H1 (cell line): Measurements from ENCODE around the gene SCAMP4. TPM values are rescaled to one million over a fixed set of nuclear protein-coding genes. Genes with fewer than 3 reads are reported as not detected.

ENCODE experiments used
- CTCF ChIA-PET: fragments of 300-600 bp; sonication (Branson Sonifier 250); formaldehyde crosslinking; loops from one replicate; lab custom pipeline; 2021; ENCODE audit not compliant: partially characterized antibody; lab: Charles Lee
- POLR2A ChIA-PET: fragments of 300-600 bp; sonication (Branson Sonifier 250); formaldehyde crosslinking; loops from one replicate; lab custom pipeline; 2021; ENCODE audit warnings: inconsistent platforms; ENCODE audit not compliant: partially characterized antibody; lab: Charles Lee
- DNase-seq, 2 experiments: peaks; one replicate each; pipeline versions ENCODE4 v3.0.0 to v3.0.0-alpha.2; 2010 to 2022; ENCODE audit warnings: low spot score in 2 of 2, low read depth in 1 of 2, mixed read lengths in 1 of 2
- FAIRE-seq: peaks from 2 replicates; lab custom pipeline; 2011; peaks lifted over from hg19 to GRCh38; lab: Jason Lieb, UNC
- H2AFZ ChIP-seq: 2 replicates; pipeline ENCODE4 v1.8.1; 2012; ENCODE audit warnings: low read length, inconsistent platforms
- H2AK5ac ChIP-seq: 2 replicates; pipeline ENCODE4 v1.6.1; 2013; ENCODE audit warnings: low read depth, low read length
- H2BK120ac ChIP-seq: replicated peaks from 2 replicates; pipeline ENCODE3; 2013; ENCODE audit warnings: low read depth, low read length, inconsistent platforms
- H2BK12ac ChIP-seq: 2 replicates; pipeline ENCODE4 v1.6.1; 2013; ENCODE audit warnings: low read depth, low read length
- H2BK15ac ChIP-seq: 2 replicates; pipeline ENCODE4 v1.6.1; 2013; ENCODE audit warnings: low read length
- H2BK20ac ChIP-seq: 2 replicates; pipeline ENCODE4 v1.6.1; 2013; ENCODE audit warnings: low read length
- H2BK5ac ChIP-seq: 2 replicates; pipeline ENCODE4 v1.6.1; 2013; ENCODE audit warnings: low read depth, low read length
- H3K14ac ChIP-seq: 2 replicates; pipeline ENCODE4 v1.6.1; 2013; ENCODE audit warnings: inconsistent platforms; ENCODE audit not compliant: insufficient read length
- H3K18ac ChIP-seq: 2 replicates; pipeline ENCODE4 v1.6.1; 2013; ENCODE audit warnings: low read length; ENCODE audit errors: extremely low read depth
- H3K23ac ChIP-seq: 2 replicates; pipeline ENCODE4 v1.6.1; 2013; ENCODE audit warnings: inconsistent platforms; ENCODE audit not compliant: insufficient read length
- H3K23me2 ChIP-seq: 2 replicates; pipeline ENCODE4 v1.6.1; 2013; ENCODE audit warnings: low read depth, low read length
- H3K27ac ChIP-seq: 2 replicates; pipeline ENCODE4 v1.6.1; 2011; ENCODE audit warnings: low read depth, low read length, inconsistent platforms
- H3K27me3 ChIP-seq, 4 experiments: replicated peaks in 1 of 4; 1 replicate in 1 of 4; 2 replicates in 3 of 4; pipeline versions ENCODE4 v1.6.1 to v1.8.1; 2011 to 2013; ENCODE audit warnings: low read length in 3 of 4, mild to moderate bottlenecking in 3 of 4, inconsistent platforms in 2 of 4, mixed read lengths in 2 of 4, moderate library complexity in 1 of 4; ENCODE audit not compliant: control insufficient read depth in 3 of 4, insufficient read depth in 3 of 4; ENCODE audit errors: extremely low read depth in 1 of 4
- H3K36me3 ChIP-seq, 4 experiments: 2 replicates each; pipeline versions ENCODE4 v1.6.1 to v1.8.1; 2011 to 2013; ENCODE audit warnings: mild to moderate bottlenecking in 4 of 4, low read length in 3 of 4, moderate library complexity in 2 of 4, control low read depth in 1 of 4, inconsistent platforms in 1 of 4; ENCODE audit not compliant: insufficient read depth in 4 of 4, control insufficient read depth in 2 of 4
- H3K4ac ChIP-seq: replicated peaks from 2 replicates; pipeline ENCODE3; 2013; ENCODE audit warnings: low read length, low read depth, mixed read lengths, inconsistent platforms; ENCODE audit not compliant: insufficient read length
- H3K4me1 ChIP-seq, 4 experiments: replicated peaks in 1 of 4; 1 replicate in 1 of 4; 2 replicates in 3 of 4; pipeline versions ENCODE4 v1.6.1 to v1.8.1; 2011 to 2013; ENCODE audit warnings: low read length in 3 of 4, inconsistent platforms in 2 of 4, mixed read lengths in 1 of 4; ENCODE audit not compliant: insufficient read depth in 4 of 4, control insufficient read depth in 3 of 4
- H3K4me2 ChIP-seq, 2 experiments: 2 replicates each; pipeline versions ENCODE4 v1.6.1 to v1.8.1; 2011 to 2013; ENCODE audit warnings: low read depth in 2 of 2, low read length in 2 of 2, control low read depth in 1 of 2, inconsistent platforms in 1 of 2, mild to moderate bottlenecking in 1 of 2; ENCODE audit not compliant: insufficient read depth in 1 of 2
- H3K4me3 ChIP-seq, 4 experiments: fragments of 200-600, 300-600 bp in 1 of 4; sonication (generic), shearing (Covaris generic), sonication (Bioruptor Twin) in 1 of 4; 2 replicates each; pipeline versions ENCODE4 v1.5.1 to v1.8.1; 2011 to 2016; ENCODE audit warnings: low read length in 4 of 4, low read depth in 3 of 4, control low read depth in 2 of 4, inconsistent platforms in 2 of 4, mild to moderate bottlenecking in 2 of 4, mixed read lengths in 1 of 4, moderate library complexity in 1 of 4; ENCODE audit not compliant: insufficient read depth in 2 of 4; ENCODE audit errors: extremely low read depth in 1 of 4
- H3K56ac ChIP-seq: replicated peaks from 2 replicates; pipeline ENCODE3; 2013; ENCODE audit warnings: low read depth, mild to moderate bottlenecking, mixed read lengths, low read length, inconsistent platforms; ENCODE audit not compliant: insufficient read length
- H3K79me1 ChIP-seq: 2 replicates; pipeline ENCODE4 v1.6.1; 2013; ENCODE audit warnings: low read depth, low read length, control low read depth
- H3K79me2 ChIP-seq, 2 experiments: 2 replicates each; pipeline versions ENCODE4 v1.6.1 to v1.8.1; 2012 to 2013; ENCODE audit warnings: low read length in 2 of 2, mild to moderate bottlenecking in 2 of 2, inconsistent platforms in 1 of 2; ENCODE audit not compliant: insufficient read depth in 2 of 2, control insufficient read depth in 1 of 2
- H3K9ac ChIP-seq, 4 experiments: replicated peaks in 1 of 4; 1 replicate in 1 of 4; 2 replicates in 3 of 4; pipeline versions ENCODE4 v1.6.1 to v1.8.1; 2011 to 2013; ENCODE audit warnings: low read depth in 3 of 4, low read length in 3 of 4, control low read depth in 2 of 4, mild to moderate bottlenecking in 2 of 4, moderate library complexity in 2 of 4, inconsistent platforms in 1 of 4; ENCODE audit errors: extremely low read depth in 1 of 4
- H3K9me3 ChIP-seq, 2 experiments: 2 replicates each; pipeline versions ENCODE4 v1.6.1 to v1.8.1; 2012 to 2013; ENCODE audit warnings: mild to moderate bottlenecking in 2 of 2, moderate library complexity in 2 of 2, control low read depth in 1 of 2, inconsistent platforms in 1 of 2, low read depth in 1 of 2, low read length in 1 of 2, mixed read lengths in 1 of 2; ENCODE audit not compliant: insufficient read depth in 2 of 2
- H4K20me1 ChIP-seq, 2 experiments: replicated peaks in 1 of 2; 2 replicates each; pipeline versions ENCODE3 to v1.8.1; 2011 to 2013; ENCODE audit warnings: inconsistent platforms in 2 of 2, low read length in 2 of 2, mild to moderate bottlenecking in 1 of 2; ENCODE audit not compliant: insufficient read depth in 2 of 2, control insufficient read depth in 1 of 2
- H4K5ac ChIP-seq: 2 replicates; pipeline ENCODE4 v1.6.1; 2013; ENCODE audit warnings: low read length, low read depth, mixed read lengths, inconsistent platforms; ENCODE audit not compliant: insufficient read length
- H4K8ac ChIP-seq: 2 replicates; pipeline ENCODE4 v1.8.0; 2013; ENCODE audit warnings: mild to moderate bottlenecking, moderate library complexity, low read length, inconsistent platforms; ENCODE audit not compliant: insufficient read depth; ENCODE audit errors: extremely low read depth
- H4K91ac ChIP-seq: replicated peaks from 2 replicates; pipeline ENCODE3; 2013; ENCODE audit warnings: low read length, mixed read lengths, inconsistent platforms; ENCODE audit not compliant: insufficient read length
- ATF2 ChIP-seq: IDR thresholded peaks from 2 replicates; pipeline ENCODE4 v1.6.1; 2012; ENCODE audit warnings: low read length, inconsistent platforms
- BCL11A ChIP-seq, 2 experiments: IDR thresholded peaks; one replicate each; pipeline ENCODE4 v1.6.1; 2011; ENCODE audit warnings: low read depth in 2 of 2, low read length in 2 of 2, mild to moderate bottlenecking in 2 of 2
- CEBPB ChIP-seq: IDR thresholded peaks from 2 replicates; pipeline ENCODE4 v1.6.1; 2012; ENCODE audit warnings: low read depth, low read length
- EGR1 ChIP-seq: IDR thresholded peaks from 2 replicates; pipeline ENCODE4 v1.6.1; 2011; ENCODE audit warnings: low read depth, low read length, borderline replicate concordance
- HDAC2 ChIP-seq, 2 experiments: fragments of 300-600 bp in 1 of 2; sonication (generic) in 1 of 2; IDR thresholded peaks; 2 replicates each; pipeline ENCODE4 v1.6.1; 2011 to 2012; ENCODE audit warnings: low read depth in 2 of 2, low read length in 2 of 2, mild to moderate bottlenecking in 2 of 2, moderate library complexity in 2 of 2, borderline replicate concordance in 1 of 2, inconsistent platforms in 1 of 2
- HDAC6 ChIP-seq: IDR thresholded peaks from one replicate; pipeline ENCODE4 v1.7.1; 2012; ENCODE audit warnings: low read depth, mild to moderate bottlenecking, inconsistent platforms, low read length, moderate library complexity
- KDM1A ChIP-seq: fragments of 200-600, 300-600 bp; sonication (generic); IDR thresholded peaks from 2 replicates; pipeline ENCODE4 v1.7.1; 2016; ENCODE audit warnings: mild to moderate bottlenecking, low read length, borderline replicate concordance
- MAX ChIP-seq: IDR thresholded peaks from 2 replicates; pipeline ENCODE4 v1.6.1; 2012; ENCODE audit warnings: inconsistent platforms
- NRF1 ChIP-seq: IDR thresholded peaks from 2 replicates; pipeline ENCODE4 v1.6.1; 2011; ENCODE audit warnings: mild to moderate bottlenecking, low read depth, low read length, improper control_type of control experiment
- SIN3A ChIP-seq, 2 experiments: IDR thresholded peaks in 1 of 2; conservative IDR thresholded peaks in 1 of 2; 2 replicates each; pipeline ENCODE4 v1.6.1; 2011 to 2012; ENCODE audit warnings: low read length in 2 of 2, improper control_type of control experiment in 1 of 2, low read depth in 1 of 2, mild to moderate bottlenecking in 1 of 2
- TBP ChIP-seq: IDR thresholded peaks from 2 replicates; pipeline ENCODE4 v1.6.1; 2011; ENCODE audit warnings: low read depth, low read length, improper control_type of control experiment
- TCF12 ChIP-seq: IDR thresholded peaks from 2 replicates; pipeline ENCODE4 v1.6.1; 2011; ENCODE audit warnings: low read depth, mild to moderate bottlenecking, low read length
- WGBS, 2 experiments: shearing (Covaris generic) in 1 of 2; methylation state at CpG; one replicate each; pipeline versions ENCODE4 v1.1.6 to v1.1.7; 2013 to 2015; ENCODE audit warnings: low lambda C conversion rate in 2 of 2, mixed read lengths in 2 of 2, inconsistent platforms in 1 of 2, low coverage in 1 of 2, missing lambda C conversion rate in 1 of 2; ENCODE audit not compliant: insufficient replicate concordance in 2 of 2, insufficient coverage in 1 of 2, insufficient read length in 1 of 2; ENCODE audit errors: extremely low coverage in 1 of 2, missing lambda C conversion rate in 1 of 2; 5-methylcytosine and 5-hydroxymethylcytosine counted together
- polyA plus RNA-seq, 7 experiments: library from polyadenylated mRNA; depleted of rRNA in 3 of 7; stranded (reverse) in 5 of 7; unstranded in 2 of 7; fragments of >200 nt in 5 of 7; fragments of 200-250 nt in 2 of 7; gene quantifications; 1 replicate in 5 of 7; 2 replicates in 1 of 7; 4 replicates in 1 of 7; pipeline versions ENCODE4 v1.2.1 to v1.2.3, GENCODE V29; 2011 to 2013; ENCODE audit warnings: missing spikeins in 2 of 7, mixed read lengths in 2 of 7
- total RNA-seq: library from RNA; stranded (reverse); fragmentation: NEBNext Ultra II Directional; extraction: Animal tissue kit (Norgen Biotek cat#: 25700); gene quantifications from 2 replicates; pipeline ENCODE4 v1.2.1, GENCODE V29; 2021

Gene SCAMP4
- total and polyA plus RNA-seq, 2 of the 8 experiments (the other 6 are each of a cell fraction or from before 2014, with no cell fraction given), result 17.1 to 61.4 TPM

GRCh38 chr19:1921825-1922224 lies 16.6 kb downstream of the SCAMP4 start:
- H3K79me2 ChIP-seq, result no peaks in the 10 kb centered on the region
- peaks cover 3 to 6% of the 10 kb centered on the region in 2 experiments for H4K20me1 ChIP-seq
- ChIA-PET CTCF (interaction anchor here (1.0 to 6.5 kb wide), 4 partner anchors 17 to 29 kb away, joined by 3 to 39 read pairs (median 3); no protein-coding TSS in a partner anchor), POLR2A (interaction anchor here (1.3 kb wide), 1 partner anchor 15 kb away, joined by 6 read pairs; no protein-coding TSS in a partner anchor)
- H2AFZ ChIP-seq, result no peak overlapping the region
- H4K5ac ChIP-seq, result no peak overlapping the region
- H3K23ac ChIP-seq, result no peak overlapping the region
- no peak overlapping the region for H3K27ac ChIP-seq
- H3K9me3 ChIP-seq, result no peaks in the 10 kb centered on the region
- no peak overlapping the region for H3K4me2 ChIP-seq
- FAIRE-seq, result no peak
- H3K4ac ChIP-seq, result no peak overlapping the region
- H3K27me3 ChIP-seq, result no peaks in the 10 kb centered on the region
- H2BK5ac ChIP-seq, result no peak overlapping the region
- no peak overlapping the region for H2BK12ac ChIP-seq
- peaks cover 0 to 3% (median 0%) of the 10 kb centered on the region in 4 experiments; a peak in 1 of 7 replicates for H3K4me1 ChIP-seq
- no peak overlapping the region for H2BK15ac ChIP-seq
- WGBS, 2 experiments, result 97% methylated on average over 15 of the region's 15 CpGs; no CpG with 5 or more reads in 1 of the 2 experiments
- peaks cover 3% of the 10 kb centered on the region for H3K79me1 ChIP-seq
- H2BK20ac ChIP-seq, result no peak overlapping the region
- no peak overlapping the region for H2BK120ac ChIP-seq
- H3K4me3 ChIP-seq, result no peak overlapping the region
- no peak overlapping the region for H3K14ac ChIP-seq
- no peak overlapping the region for H3K9ac ChIP-seq
- no peak overlapping the region for H3K56ac ChIP-seq
- H2AK5ac ChIP-seq, result no peak overlapping the region
- no peak overlapping the region for H3K18ac ChIP-seq
- H3K23me2 ChIP-seq, result no peaks in the 10 kb centered on the region
- H4K91ac ChIP-seq, result no peak overlapping the region
- no peak for DNase-seq
- no peak overlapping the region for H4K8ac ChIP-seq
- H3K36me3 ChIP-seq, result peaks cover 12 to 50% (median 29%) of the 10 kb centered on the region in 4 experiments; a peak in 7 of 8 replicates
- TF ChIP-seq HDAC6 (no peak), ATF2 (no peak), SIN3A (conservative IDR thresholded peaks at IDR 0.05 in 1 of 2, IDR thresholded peaks at IDR 0.05 in 1 of 2; ENCODE audit: low read depth in 1 of 2, low read length in 2 of 2) (no peak), MAX (no peak), TCF12 (no peak), CEBPB (no peak), KDM1A (no peak), HDAC2 (IDR thresholded peaks at IDR 0.05; ENCODE audit: borderline replicate concordance in 1 of 2, low read depth in 2 of 2, low read length in 2 of 2) (no peak), TBP (no peak), EGR1 (no peak), BCL11A (IDR thresholded peaks at IDR 0.05; ENCODE audit: low read depth in 2 of 2, low read length in 2 of 2) (no peak), NRF1 (no peak)
